ENCODE results near the gene ZNF329. TPM values are rescaled to one million over a fixed set of nuclear protein-coding genes. Genes with fewer than 3 reads are reported as not detected.

Gene ZNF329
- polyA plus RNA-seq, 1 donor, result 12.2 TPM

- WGBS (ENCODE audit: insufficient coverage, low lambda C conversion rate), result 100% methylated on average over 1 of the region's 7 CpGs
- Histone ChIP-seq H3K36me3 (ENCODE audit: control insufficient read depth, insufficient read depth, low read length) (peaks cover 20% of the 10 kb centered on the region), H3K27ac (ENCODE audit: low read length) (no peak overlapping the region), H3K4me1 (ENCODE audit: control insufficient read depth, insufficient read depth, low read length) (peaks cover 4% of the 10 kb centered on the region), H3K27me3 (ENCODE audit: control insufficient read depth, insufficient read depth, low read length) (no peaks in the 10 kb centered on the region), H3K4me3 (ENCODE audit: low read length) (no peak overlapping the region), H3K9me3 (ENCODE audit: control insufficient read depth, low read depth, low read length) (peaks cover 69% of the 10 kb centered on the region)
- no peak for DNase-seq
Measured at GRCh38 chr19:58093071-58093470, 57.5 kb downstream of the ZNF329 start.

GRCh38 chr19:58091251-58091995, 59.2 kb downstream of the ZNF329 start:
- H3K9me3 ChIP-seq (ENCODE audit: control insufficient read depth, low read depth, low read length), result peaks cover 75% of the 10 kb centered on the region
- H3K36me3 ChIP-seq (ENCODE audit: control insufficient read depth, insufficient read depth, low read length), result peaks cover 31% of the 10 kb centered on the region
- DNase-seq, result peak in 1 of 2 donors; percentile 26
- H3K27ac ChIP-seq (ENCODE audit: low read length), result no peak overlapping the region
- no peak overlapping the region for H3K4me3 ChIP-seq (ENCODE audit: low read length)
- WGBS (ENCODE audit: insufficient coverage, low lambda C conversion rate), result no CpG with 5 or more reads among the region's 11 CpGs
- no peaks in the 10 kb centered on the region for H3K27me3 ChIP-seq (ENCODE audit: control insufficient read depth, insufficient read depth, low read length)
- H3K4me1 ChIP-seq (ENCODE audit: control insufficient read depth, insufficient read depth, low read length), result no peaks in the 10 kb centered on the region

GRCh38 chr19:58089846-58090245, 60.7 kb downstream of the ZNF329 start:
- Histone ChIP-seq H3K9me3 (ENCODE audit: control insufficient read depth, low read depth, low read length) (peaks cover 75% of the 10 kb centered on the region), H3K36me3 (ENCODE audit: control insufficient read depth, insufficient read depth, low read length) (peaks cover 39% of the 10 kb centered on the region)

GRCh38 chr19:58088521-58089052, 62.0 kb downstream of the ZNF329 start:
- Histone ChIP-seq H3K27ac (ENCODE audit: low read length) (no peak overlapping the region), H3K27me3 (ENCODE audit: control insufficient read depth, insufficient read depth, low read length) (no peaks in the 10 kb centered on the region), H3K4me1 (ENCODE audit: control insufficient read depth, insufficient read depth, low read length) (no peaks in the 10 kb centered on the region), H3K36me3 (ENCODE audit: control insufficient read depth, insufficient read depth, low read length) (peaks cover 52% of the 10 kb centered on the region), H3K9me3 (ENCODE audit: control insufficient read depth, low read depth, low read length) (peaks cover 74% of the 10 kb centered on the region), H3K4me3 (ENCODE audit: low read length) (no peak overlapping the region)
- DNase-seq, result no peak
- no CpG with 5 or more reads among the region's 13 CpGs for WGBS (ENCODE audit: insufficient coverage, low lambda C conversion rate)

More at GRCh38 chr19:58089846-58090245, 60.7 kb downstream of the ZNF329 start:
- no peaks in the 10 kb centered on the region for H3K4me1 ChIP-seq (ENCODE audit: control insufficient read depth, insufficient read depth, low read length)
- no peak overlapping the region for H3K27ac ChIP-seq (ENCODE audit: low read length)
- no peaks in the 10 kb centered on the region for H3K27me3 ChIP-seq (ENCODE audit: control insufficient read depth, insufficient read depth, low read length)
- H3K4me3 ChIP-seq (ENCODE audit: low read length), result no peak overlapping the region
- no CpG with 5 or more reads among the region's 16 CpGs for WGBS (ENCODE audit: insufficient coverage, low lambda C conversion rate)
- DNase-seq, result no peak

- WGBS (ENCODE audit: insufficient coverage, low lambda C conversion rate), result no CpG with 5 or more reads among the region's 23 CpGs
- H3K4me1 ChIP-seq (ENCODE audit: control insufficient read depth, insufficient read depth, low read length), result no peaks in the 10 kb centered on the region
- H3K27ac ChIP-seq (ENCODE audit: low read length), result no peak overlapping the region
- peaks cover 52% of the 10 kb centered on the region for H3K36me3 ChIP-seq (ENCODE audit: control insufficient read depth, insufficient read depth, low read length)
- no peak overlapping the region for H3K4me3 ChIP-seq (ENCODE audit: low read length)
- DNase-seq, result no peak
- H3K27me3 ChIP-seq (ENCODE audit: control insufficient read depth, insufficient read depth, low read length), result no peaks in the 10 kb centered on the region
- H3K9me3 ChIP-seq (ENCODE audit: control insufficient read depth, low read depth, low read length), result peaks cover 82% of the 10 kb centered on the region
Measured at GRCh38 chr19:58086825-58087710, 63.5 kb downstream of the ZNF329 start.

- Histone ChIP-seq H3K27ac (ENCODE audit: low read length) (no peak overlapping the region), H3K27me3 (ENCODE audit: control insufficient read depth, insufficient read depth, low read length) (no peaks in the 10 kb centered on the region), H3K9me3 (ENCODE audit: control insufficient read depth, low read depth, low read length) (peaks cover 83% of the 10 kb centered on the region), H3K4me3 (ENCODE audit: low read length) (no peak overlapping the region), H3K36me3 (ENCODE audit: control insufficient read depth, insufficient read depth, low read length) (peaks cover 49% of the 10 kb centered on the region), H3K4me1 (ENCODE audit: control insufficient read depth, insufficient read depth, low read length) (no peaks in the 10 kb centered on the region)
- DNase-seq, result no peak
- WGBS (ENCODE audit: insufficient coverage, low lambda C conversion rate), result no CpG with 5 or more reads among the region's 29 CpGs
Measured at GRCh38 chr19:58085348-58085875, 65.2 kb downstream of the ZNF329 start.

- no peak overlapping the region for H3K4me3 ChIP-seq (ENCODE audit: low read length)
- DNase-seq, result no peak
- peaks cover 49% of the 10 kb centered on the region for H3K36me3 ChIP-seq (ENCODE audit: control insufficient read depth, insufficient read depth, low read length)
- no peaks in the 10 kb centered on the region for H3K4me1 ChIP-seq (ENCODE audit: control insufficient read depth, insufficient read depth, low read length)
- peaks cover 79% of the 10 kb centered on the region for H3K9me3 ChIP-seq (ENCODE audit: control insufficient read depth, low read depth, low read length)
- no peak overlapping the region for H3K27ac ChIP-seq (ENCODE audit: low read length)
- no peaks in the 10 kb centered on the region for H3K27me3 ChIP-seq (ENCODE audit: control insufficient read depth, insufficient read depth, low read length)
- WGBS (ENCODE audit: insufficient coverage, low lambda C conversion rate), result no CpG with 5 or more reads among the region's 69 CpGs
Measured at GRCh38 chr19:58084596-58085347, 65.8 kb downstream of the ZNF329 start.

- no peak overlapping the region for H3K27ac ChIP-seq (ENCODE audit: low read length)
- no peak for DNase-seq
- H3K4me3 ChIP-seq (ENCODE audit: low read length), result no peak overlapping the region
- H3K4me1 ChIP-seq (ENCODE audit: control insufficient read depth, insufficient read depth, low read length), result no peaks in the 10 kb centered on the region
- H3K27me3 ChIP-seq (ENCODE audit: control insufficient read depth, insufficient read depth, low read length), result no peaks in the 10 kb centered on the region
- 100% methylated on average over 1 of the region's 3 CpGs for WGBS (ENCODE audit: insufficient coverage, low lambda C conversion rate)
- H3K9me3 ChIP-seq (ENCODE audit: control insufficient read depth, low read depth, low read length), result peaks cover 70% of the 10 kb centered on the region
- peaks cover 42% of the 10 kb centered on the region for H3K36me3 ChIP-seq (ENCODE audit: control insufficient read depth, insufficient read depth, low read length)
Measured at GRCh38 chr19:58083021-58083420, 67.6 kb downstream of the ZNF329 start.

- H3K9me3 ChIP-seq (ENCODE audit: control insufficient read depth, low read depth, low read length), result peaks cover 48% of the 10 kb centered on the region
- no peak overlapping the region for H3K27ac ChIP-seq (ENCODE audit: low read length)
- H3K36me3 ChIP-seq (ENCODE audit: control insufficient read depth, insufficient read depth, low read length), result peaks cover 13% of the 10 kb centered on the region
- H3K27me3 ChIP-seq (ENCODE audit: control insufficient read depth, insufficient read depth, low read length), result no peaks in the 10 kb centered on the region
- no peaks in the 10 kb centered on the region for H3K4me1 ChIP-seq (ENCODE audit: control insufficient read depth, insufficient read depth, low read length)
- no peak overlapping the region for H3K4me3 ChIP-seq (ENCODE audit: low read length)
- no peak for DNase-seq
- WGBS (ENCODE audit: insufficient coverage, low lambda C conversion rate), result no CpG with 5 or more reads among the region's 10 CpGs
Measured at GRCh38 chr19:58079792-58080191, 70.8 kb downstream of the ZNF329 start.

Measured in large intestine (tissue), 3 donors.